Trophoblast cell (in vitro differentiated cells and primary cell): Measurements from ENCODE around the gene TEX55.
A peak's percentile ranks its signal among the peaks of the same experiment; 100 is the strongest.

Source experiments
- DNase-seq, 2 donors: peaks; one replicate each; pipeline ENCODE4 v3.0.0-alpha.2; 2016
- H2AFZ ChIP-seq: 2 replicates; pipeline ENCODE4 v1.6.1; 2013; ENCODE audit warnings: low read length, moderate library complexity, mild to moderate bottlenecking; ENCODE audit not compliant: insufficient read depth, poor library complexity
- H2AK5ac ChIP-seq: 2 replicates; pipeline ENCODE4 v1.6.1; 2013; ENCODE audit warnings: mild to moderate bottlenecking, low read length
- H2BK120ac ChIP-seq: 2 replicates; pipeline ENCODE4 v1.6.1; 2013; ENCODE audit warnings: low read length, mild to moderate bottlenecking, moderate library complexity; ENCODE audit not compliant: insufficient read depth, poor library complexity
- H2BK12ac ChIP-seq: 2 replicates; pipeline ENCODE4 v1.6.1; 2013; ENCODE audit warnings: mild to moderate bottlenecking, low read length, moderate library complexity
- H2BK5ac ChIP-seq: 2 replicates; pipeline ENCODE4 v1.6.1; 2013; ENCODE audit warnings: low read length, low read depth, moderate library complexity, mild to moderate bottlenecking; ENCODE audit not compliant: poor library complexity
- H3K14ac ChIP-seq: 2 replicates; pipeline ENCODE4 v1.6.1; 2013; ENCODE audit warnings: mild to moderate bottlenecking, low read length
- H3K18ac ChIP-seq: 2 replicates; pipeline ENCODE4 v1.6.1; 2013; ENCODE audit warnings: mild to moderate bottlenecking, low read length
- H3K23ac ChIP-seq: 2 replicates; pipeline ENCODE4 v1.6.1; 2013; ENCODE audit warnings: low read length
- H3K27ac ChIP-seq: 2 replicates; pipeline ENCODE4 v1.5.1; 2013; ENCODE audit warnings: low read depth, mild to moderate bottlenecking, inconsistent platforms, low read length, moderate library complexity
- H3K27me3 ChIP-seq: 2 replicates; pipeline ENCODE4 v1.6.1; 2013; ENCODE audit warnings: inconsistent platforms, mild to moderate bottlenecking, low read length, moderate library complexity; ENCODE audit not compliant: insufficient read depth
- H3K36me3 ChIP-seq, 2 experiments: 1 replicate in 1 of 2; 2 replicates in 1 of 2; pipeline ENCODE4 v1.6.1; 2013; ENCODE audit warnings: low read length in 2 of 2, mild to moderate bottlenecking in 2 of 2, moderate library complexity in 1 of 2; ENCODE audit not compliant: insufficient read depth in 2 of 2, control insufficient read depth in 1 of 2
- H3K4ac ChIP-seq: 2 replicates; pipeline ENCODE4 v1.6.1; 2013; ENCODE audit warnings: low read depth, mild to moderate bottlenecking, low read length, moderate library complexity
- H3K4me1 ChIP-seq, 2 experiments: 1 replicate in 1 of 2; 2 replicates in 1 of 2; pipeline ENCODE4 v1.6.1; 2013; ENCODE audit warnings: low read length in 2 of 2, mild to moderate bottlenecking in 2 of 2, moderate library complexity in 1 of 2; ENCODE audit not compliant: insufficient read depth in 2 of 2, control insufficient read depth in 1 of 2
- H3K4me2 ChIP-seq: 2 replicates; pipeline ENCODE4 v1.6.1; 2013; ENCODE audit warnings: inconsistent platforms, mild to moderate bottlenecking, low read length, moderate library complexity
- H3K4me3 ChIP-seq: 2 replicates; pipeline ENCODE4 v1.5.1; 2013; ENCODE audit warnings: mild to moderate bottlenecking, low read depth, low read length, inconsistent platforms
- H3K79me1 ChIP-seq: one replicate; pipeline ENCODE4 v1.6.1; 2013; ENCODE audit warnings: low read length
- H3K79me2 ChIP-seq: 2 replicates; pipeline ENCODE4 v1.6.1; 2013; ENCODE audit warnings: low read length, mild to moderate bottlenecking; ENCODE audit not compliant: control insufficient read depth, insufficient read depth, poor library complexity
- H3K9ac ChIP-seq: 2 replicates; pipeline ENCODE4 v1.6.1; 2013; ENCODE audit warnings: mild to moderate bottlenecking, low read length
- H3K9me3 ChIP-seq: 2 replicates; pipeline ENCODE4 v1.6.1; 2013; ENCODE audit warnings: low read depth, mild to moderate bottlenecking, control low read depth, inconsistent platforms, low read length; ENCODE audit not compliant: insufficient read depth
- H4K12ac ChIP-seq: 2 replicates; pipeline ENCODE4 v1.6.1; 2013; ENCODE audit warnings: low read depth, mild to moderate bottlenecking, low read length, moderate library complexity
- H4K8ac ChIP-seq: 2 replicates; pipeline ENCODE4 v1.6.1; 2013; ENCODE audit warnings: low read depth, mild to moderate bottlenecking, low read length, moderate library complexity
- H4K91ac ChIP-seq: one replicate; pipeline ENCODE4 v1.6.1; 2013; ENCODE audit warnings: low read depth, mild to moderate bottlenecking, low read length, moderate library complexity
- WGBS: extraction: QIAGEN DNeasy Blood & Tissue Kit; methylation state at CpG from one replicate; pipeline ENCODE4 v1.1.7; 2013; ENCODE audit warnings: missing lambda C conversion rate; ENCODE audit not compliant: insufficient read length, insufficient coverage; ENCODE audit errors: extremely low coverage; 5-methylcytosine and 5-hydroxymethylcytosine counted together

Gene TEX55

GRCh38 chr3:119184796-119185570, 39.0 kb downstream of the TEX55 start:
- H3K14ac ChIP-seq: no peak overlapping the region
- H3K4me1 ChIP-seq: peaks cover 0 to 2% of the 10 kb centered on the region in 2 experiments
- no peaks in the 10 kb centered on the region for H3K9me3 ChIP-seq
- H3K18ac ChIP-seq: no peak overlapping the region
- WGBS: 100% methylated on average over 2 of the region's 7 CpGs
- H3K79me2 ChIP-seq: no peaks in the 10 kb centered on the region
- H2BK12ac ChIP-seq: no peak overlapping the region
- no peak overlapping the region for H3K4me3 ChIP-seq
- H3K36me3 ChIP-seq: no peaks in the 10 kb centered on the region
- H2AK5ac ChIP-seq: no peak overlapping the region
- no peak overlapping the region for H4K91ac ChIP-seq
- no peaks in the 10 kb centered on the region for H3K27me3 ChIP-seq
- no peak overlapping the region for H3K4me2 ChIP-seq
- H3K9ac ChIP-seq: no peak overlapping the region
- H3K79me1 ChIP-seq: peaks cover 1% of the 10 kb centered on the region
- H4K12ac ChIP-seq: no peak overlapping the region
- H2BK120ac ChIP-seq: no peak overlapping the region
- H3K23ac ChIP-seq: no peak overlapping the region
- DNase-seq: peak; percentile 58 to 88
- no peak overlapping the region for H3K4ac ChIP-seq
- no peak overlapping the region for H2BK5ac ChIP-seq
- H3K27ac ChIP-seq: no peak overlapping the region
- H4K8ac ChIP-seq: no peak overlapping the region
- no peak overlapping the region for H2AFZ ChIP-seq

GRCh38 chr3:119187266-119187665, 41.3 kb downstream of the TEX55 start:
- Histone ChIP-seq H3K9me3 (no peaks in the 10 kb centered on the region), H3K23ac (no peak overlapping the region), H2BK5ac (no peak overlapping the region), H3K4me1 (peaks cover 0 to 2% of the 10 kb centered on the region in 2 experiments), H3K4me3 (no peak overlapping the region), H3K18ac (no peak overlapping the region), H3K79me2 (no peaks in the 10 kb centered on the region), H4K8ac (no peak overlapping the region), H2AK5ac (no peak overlapping the region), H3K79me1 (peaks cover 1% of the 10 kb centered on the region), H4K12ac (no peak overlapping the region), H3K27me3 (no peaks in the 10 kb centered on the region), H3K36me3 (no peaks in the 10 kb centered on the region), H3K4me2 (no peak overlapping the region), H2BK12ac (no peak overlapping the region), H3K4ac (no peak overlapping the region), H2BK120ac (no peak overlapping the region), H3K27ac (no peak overlapping the region), H3K14ac (no peak overlapping the region), H4K91ac (no peak overlapping the region), H3K9ac (no peak overlapping the region), H2AFZ (no peak overlapping the region)
- DNase-seq: peak; percentile 55 to 87

GRCh38 chr3:119191800-119192199, 45.8 kb downstream of the TEX55 start:
- Histone ChIP-seq H3K79me1 (no peaks in the 10 kb centered on the region), H3K79me2 (no peaks in the 10 kb centered on the region), H3K4ac (no peak overlapping the region), H3K4me2 (no peak overlapping the region), H3K4me1 (peaks cover 0 to 2% of the 10 kb centered on the region in 2 experiments), H3K23ac (no peak overlapping the region), H3K18ac (no peak overlapping the region), H3K9me3 (no peaks in the 10 kb centered on the region), H3K36me3 (no peaks in the 10 kb centered on the region), H3K27ac (no peak overlapping the region), H2BK5ac (no peak overlapping the region), H2AFZ (no peak overlapping the region), H2AK5ac (no peak overlapping the region), H3K27me3 (no peaks in the 10 kb centered on the region), H4K8ac (no peak overlapping the region), H2BK12ac (no peak overlapping the region), H4K12ac (no peak overlapping the region), H3K14ac (no peak overlapping the region), H3K9ac (no peak overlapping the region), H3K4me3 (no peak overlapping the region), H2BK120ac (no peak overlapping the region), H4K91ac (no peak overlapping the region)
- DNase-seq: no peak
- WGBS: no CpG with 5 or more reads among the region's 1 CpG

GRCh38 chr3:119194237-119195150, 48.5 kb downstream of the TEX55 start:
- H3K79me2 ChIP-seq: no peaks in the 10 kb centered on the region
- WGBS: no CpG with 5 or more reads among the region's 7 CpGs
- H3K27ac ChIP-seq: no peak overlapping the region
- no peak overlapping the region for H4K12ac ChIP-seq
- no peak overlapping the region for H2AK5ac ChIP-seq
- H3K23ac ChIP-seq: no peak overlapping the region
- H3K36me3 ChIP-seq: no peaks in the 10 kb centered on the region
- H3K4me1 ChIP-seq: peaks cover 0 to 2% of the 10 kb centered on the region in 2 experiments
- H4K91ac ChIP-seq: no peak overlapping the region
- no peaks in the 10 kb centered on the region for H3K9me3 ChIP-seq
- H3K79me1 ChIP-seq: no peaks in the 10 kb centered on the region
- no peak overlapping the region for H3K4me3 ChIP-seq
- H3K27me3 ChIP-seq: no peaks in the 10 kb centered on the region
- no peak overlapping the region for H3K4ac ChIP-seq
- no peak overlapping the region for H2BK120ac ChIP-seq
- H3K4me2 ChIP-seq: no peak overlapping the region
- no peak overlapping the region for H2BK5ac ChIP-seq
- H4K8ac ChIP-seq: no peak overlapping the region
- H3K14ac ChIP-seq: no peak overlapping the region
- H3K18ac ChIP-seq: no peak overlapping the region
- peak; percentile 48 to 63 for DNase-seq
- no peak overlapping the region for H3K9ac ChIP-seq
- H2BK12ac ChIP-seq: no peak overlapping the region
- no peak overlapping the region for H2AFZ ChIP-seq
